IMR-90 (cell line): Measurements from ENCODE around the gene KCNQ2. TPM values are rescaled to one million over a fixed set of nuclear protein-coding genes. Genes with fewer than 3 reads are reported as not detected.
A peak's percentile ranks its signal among the peaks of the same experiment; 100 is the strongest.

Experiments
- ATAC-seq: fragments of 200-7000 bp; cut with Tn5 transposase; 2 replicates; pipeline ENCODE4 v1.9.1; 2020; ENCODE audit warnings: low read depth, mild to moderate bottlenecking, moderate library complexity
- BruUV-seq: library from RNA; stranded (reverse); fragments of 400-500 nt; replicated peaks from 2 replicates; lab custom pipeline; 2021; lab: Mats Ljungman, UMichigan
- CTCF ChIA-PET: fragments of 300-600 bp; formaldehyde crosslinking; extraction: SDS; loops from one replicate; lab custom pipeline; 2021; ENCODE audit warnings: antibody characterized with exemption; lab: Yijun Ruan, JAX
- POLR2A ChIA-PET: fragments of 300-600 bp; sonication (Branson Sonifier 250); formaldehyde crosslinking; loops from one replicate; lab custom pipeline; 2022; ENCODE audit warnings: antibody characterized with exemption; ENCODE audit not compliant: unreplicated experiment; lab: Charles Lee
- DNase-seq: peaks from one replicate; pipeline ENCODE4 v3.0.0; 2013
- H2AFZ ChIP-seq: replicated peaks from 2 replicates; pipeline ENCODE3; 2013; ENCODE audit warnings: low read length, mild to moderate bottlenecking; ENCODE audit not compliant: poor library complexity
- H2AK5ac ChIP-seq: 2 replicates; pipeline ENCODE4 v1.6.1; 2013; ENCODE audit warnings: low read depth, low read length, inconsistent platforms
- H2AK9ac ChIP-seq: replicated peaks from 2 replicates; pipeline ENCODE3; 2013; ENCODE audit warnings: mild to moderate bottlenecking, low read depth, low read length, moderate library complexity; ENCODE audit not compliant: poor library complexity
- H2BK120ac ChIP-seq: 2 replicates; pipeline ENCODE4 v1.6.1; 2013; ENCODE audit warnings: low read depth, low read length, inconsistent platforms
- H2BK15ac ChIP-seq: 3 replicates; pipeline ENCODE4 v1.6.1; 2013; ENCODE audit warnings: low read depth, low read length, inconsistent platforms
- H2BK20ac ChIP-seq: 2 replicates; pipeline ENCODE4 v1.6.1; 2013; ENCODE audit warnings: low read depth, mild to moderate bottlenecking, inconsistent platforms, low read length, moderate library complexity
- H2BK5ac ChIP-seq: 2 replicates; pipeline ENCODE4 v1.6.1; 2013; ENCODE audit warnings: mild to moderate bottlenecking, low read depth, low read length, inconsistent platforms; ENCODE audit not compliant: poor library complexity, severe bottlenecking
- H3K14ac ChIP-seq: replicated peaks from 2 replicates; pipeline ENCODE4 v1.6.1; 2013; ENCODE audit warnings: low read depth, low read length, inconsistent platforms
- H3K18ac ChIP-seq: 2 replicates; pipeline ENCODE4 v1.6.1; 2013; ENCODE audit warnings: low read depth, low read length, control low read depth
- H3K23ac ChIP-seq: 2 replicates; pipeline ENCODE4 v1.6.1; 2013; ENCODE audit warnings: low read depth, low read length, inconsistent platforms
- H3K27ac ChIP-seq: 2 replicates; pipeline ENCODE4 v1.5.1; 2013; ENCODE audit warnings: mild to moderate bottlenecking, control low read depth, low read length; ENCODE audit not compliant: insufficient read depth
- H3K27me3 ChIP-seq: 2 replicates; pipeline ENCODE4 v1.6.1; 2013; ENCODE audit warnings: low read length; ENCODE audit not compliant: control insufficient read depth, insufficient read depth
- H3K36me3 ChIP-seq: 2 replicates; pipeline ENCODE4 v1.6.1; 2013; ENCODE audit warnings: low read length, mixed read lengths; ENCODE audit not compliant: control insufficient read depth, insufficient read depth
- H3K4ac ChIP-seq: 2 replicates; pipeline ENCODE4 v1.6.1; 2013; ENCODE audit warnings: low read depth, low read length, inconsistent platforms
- H3K4me1 ChIP-seq: 2 replicates; pipeline ENCODE4 v1.6.1; 2013; ENCODE audit warnings: low read length, mixed read lengths; ENCODE audit not compliant: control insufficient read depth, insufficient read depth
- H3K4me2 ChIP-seq: 2 replicates; pipeline ENCODE4 v1.6.1; 2013; ENCODE audit warnings: low read depth, mild to moderate bottlenecking, control low read depth, low read length, moderate library complexity
- H3K4me3 ChIP-seq: 2 replicates; pipeline ENCODE4 v1.5.1; 2013; ENCODE audit warnings: low read depth, mild to moderate bottlenecking, control low read depth, low read length, moderate library complexity; ENCODE audit not compliant: insufficient read depth
- H3K56ac ChIP-seq: 2 replicates; pipeline ENCODE4 v1.6.1; 2013; ENCODE audit warnings: low read length, inconsistent platforms; ENCODE audit not compliant: insufficient read depth; ENCODE audit errors: extremely low read depth
- H3K79me1 ChIP-seq, 2 experiments: 2 replicates each; pipeline ENCODE4 v1.6.1; 2013; ENCODE audit warnings: low read length in 2 of 2, inconsistent platforms in 1 of 2, low read depth in 1 of 2
- H3K9ac ChIP-seq: 2 replicates; pipeline ENCODE4 v1.6.1; 2013; ENCODE audit warnings: low read depth, low read length, control low read depth
- H3K9me1 ChIP-seq: 2 replicates; pipeline ENCODE4 v1.6.1; 2013; ENCODE audit warnings: low read length, inconsistent platforms; ENCODE audit not compliant: insufficient read depth
- H3K9me3 ChIP-seq: 2 replicates; pipeline ENCODE4 v1.6.1; 2013; ENCODE audit warnings: low read length; ENCODE audit not compliant: control insufficient read depth, insufficient read depth
- H4K20me1 ChIP-seq: 2 replicates; pipeline ENCODE4 v1.6.1; 2013; ENCODE audit warnings: low read length, inconsistent platforms; ENCODE audit not compliant: insufficient read depth
- H4K5ac ChIP-seq: 2 replicates; pipeline ENCODE4 v1.6.1; 2013; ENCODE audit warnings: mild to moderate bottlenecking, low read depth, low read length, control low read depth
- H4K8ac ChIP-seq, 2 experiments: 2 replicates each; pipeline ENCODE4 v1.6.1; 2013; ENCODE audit warnings: low read depth in 2 of 2, low read length in 2 of 2, control low read depth in 1 of 2, inconsistent platforms in 1 of 2
- H4K91ac ChIP-seq: 2 replicates; pipeline ENCODE4 v1.6.1; 2013; ENCODE audit warnings: low read depth, low read length, inconsistent platforms; ENCODE audit not compliant: insufficient read depth
- BHLHE40 ChIP-seq: fragments of 150-350 bp; IDR thresholded peaks from 2 replicates; pipeline ENCODE4 v1.6.1; 2016; ENCODE audit warnings: mild to moderate bottlenecking, low read depth, low read length
- CEBPB ChIP-seq: IDR thresholded peaks from 2 replicates; pipeline ENCODE4 v1.6.1; 2012; ENCODE audit warnings: low read depth, low read length, improper control_type of control experiment
- CHD1 ChIP-seq: IDR thresholded peaks from 2 replicates; pipeline ENCODE4 v1.6.1; 2012; ENCODE audit warnings: low read depth, low read length, improper control_type of control experiment
- CTCF ChIP-seq: conservative IDR thresholded peaks from 2 replicates; pipeline ENCODE4 v1.5.1; 2012; ENCODE audit warnings: mild to moderate bottlenecking, low read depth, low read length, improper control_type of control experiment
- ELK1 ChIP-seq: fragments of 150-350 bp; IDR thresholded peaks from 2 replicates; pipeline ENCODE4 v1.6.1; 2016; ENCODE audit warnings: low read depth, mild to moderate bottlenecking, low read length, moderate library complexity, borderline replicate concordance
- FOS ChIP-seq: fragments of 150-350 bp; IDR thresholded peaks from 2 replicates; pipeline ENCODE4 v1.6.1; 2016; ENCODE audit warnings: low read depth, low read length
- MAZ ChIP-seq: IDR thresholded peaks from 2 replicates; pipeline ENCODE4 v1.6.1; 2012; ENCODE audit warnings: low read depth, mild to moderate bottlenecking, low read length, improper control_type of control experiment, moderate library complexity, borderline replicate concordance
- MXI1 ChIP-seq: IDR thresholded peaks from 2 replicates; pipeline ENCODE4 v1.6.1; 2012; ENCODE audit warnings: low read depth, mild to moderate bottlenecking, low read length, moderate library complexity, borderline replicate concordance
- NFE2L2 ChIP-seq: fragments of 150-350 bp; IDR thresholded peaks from 2 replicates; pipeline ENCODE4 v1.6.1; 2016; ENCODE audit warnings: low read depth, mild to moderate bottlenecking, low read length
- POLR2A ChIP-seq: IDR thresholded peaks from 2 replicates; pipeline ENCODE4 v1.6.1; 2012; ENCODE audit warnings: mild to moderate bottlenecking, low read depth, low read length
- RCOR1 ChIP-seq: IDR thresholded peaks from 2 replicates; pipeline ENCODE4 v1.6.1; 2012; ENCODE audit warnings: mild to moderate bottlenecking, low read length, improper control_type of control experiment; ENCODE audit not compliant: insufficient replicate concordance
- RFX5 ChIP-seq: IDR thresholded peaks from 2 replicates; pipeline ENCODE4 v1.8.0; 2012; ENCODE audit warnings: low read depth, mild to moderate bottlenecking, low read length, moderate library complexity
- SMC3 ChIP-seq: fragments of 150-350 bp; IDR thresholded peaks from 2 replicates; pipeline ENCODE4 v1.6.1; 2016; ENCODE audit warnings: low read depth, mild to moderate bottlenecking, antibody characterized with exemption, low read length, moderate library complexity
- USF2 ChIP-seq: fragments of 150-350 bp; IDR thresholded peaks from 2 replicates; pipeline ENCODE4 v1.6.1; 2017; ENCODE audit warnings: mild to moderate bottlenecking, antibody characterized with exemption, low read length, low read depth
- WGBS, 2 experiments: methylation state at CpG; one replicate each; pipeline versions ENCODE4 v1.1.5 to v1.1.7; 2013; ENCODE audit warnings: missing lambda C conversion rate in 2 of 2; ENCODE audit not compliant: insufficient read length in 1 of 2; ENCODE audit errors: extremely low coverage in 2 of 2; 5-methylcytosine and 5-hydroxymethylcytosine counted together
- dilution Hi-C: fragments of 300-500 bp; cut with HindIII; formaldehyde crosslinking; loops from one replicate; pipeline ENCODE4 v1.14.3; 2018; ENCODE audit warnings: low sequenced_read_pairs; ENCODE audit not compliant: unreplicated experiment
- in situ Hi-C: fragments of 300-500 bp; cut with MboI; formaldehyde crosslinking; loops from 3 replicates; pipeline ENCODE4 v1.14.3; 2019; ENCODE audit warnings: low sequenced_read_pairs, inconsistent platforms, mixed read lengths
- intact Hi-C: fragments of 100-400 bp; cut with micrococcal nuclease; formaldehyde crosslinking; loops from 2 replicates; pipeline ENCODE4 v1.10.0; 2022
- polyA plus RNA-seq, 3 experiments: library from polyadenylated mRNA; depleted of rRNA; stranded (reverse); fragments of >200 nt; gene quantifications; 2 replicates each; pipeline ENCODE4 v1.2.3, GENCODE V29; 2012; ENCODE audit warnings: low replicate concordance in 1 of 3
- total RNA-seq: library from RNA; depleted of rRNA; stranded (reverse); fragments of >200 nt; gene quantifications from 2 replicates; pipeline ENCODE4 v1.2.3, GENCODE V29; 2012

Gene KCNQ2
- total and polyA plus RNA-seq, 2 of the 4 experiments (the other 2 are of a cell fraction), result 0.02 TPM; not detected in 1

GRCh38 chr20:63497138-63497945, 24.9 kb upstream of the KCNQ2 start:
- H3K4ac ChIP-seq, result no peak overlapping the region
- H2BK5ac ChIP-seq, result no peak overlapping the region
- no peaks in the 10 kb centered on the region for H3K9me1 ChIP-seq
- no peak overlapping the region for H2BK20ac ChIP-seq
- BruUV-seq, result no TSS peak
- no peak overlapping the region for H4K5ac ChIP-seq
- H3K18ac ChIP-seq, result no peak overlapping the region
- ATAC-seq (no peak), DNase-seq (no peak)
- no peak overlapping the region for H4K8ac ChIP-seq
- 100% methylated on average over 5 of the region's 20 CpGs; no CpG with 5 or more reads in 1 of the 2 experiments for WGBS, 2 experiments
- H3K36me3 ChIP-seq, result no peaks in the 10 kb centered on the region
- H3K4me1 ChIP-seq, result 0 out of 2 replicates have a peak, but pooled peaks cover 3% of the 10 kb centered on the region
- dilution Hi-C loops, result no loop called here
- H3K79me1 ChIP-seq, result no peaks in the 10 kb centered on the region
- POLR2A ChIA-PET, result interaction anchor here (0.8 kb wide), 1 partner anchor 24 kb away, joined by 3 read pairs; the partner anchor contains the start of gene PPDPF
- no peak overlapping the region for H3K9ac ChIP-seq
- intact Hi-C loops, result no loop called here
- H4K20me1 ChIP-seq, result peaks cover 4% of the 10 kb centered on the region
- no peak overlapping the region for H4K91ac ChIP-seq
- no peak overlapping the region for H2BK15ac ChIP-seq
- H3K4me3 ChIP-seq, result no peak overlapping the region
- peaks cover 19% of the 10 kb centered on the region for H3K27me3 ChIP-seq
- no peak overlapping the region for H3K23ac ChIP-seq
- H3K4me2 ChIP-seq, result no peak overlapping the region
- no peak overlapping the region for H2BK120ac ChIP-seq
- no peaks in the 10 kb centered on the region for H3K9me3 ChIP-seq
- in situ Hi-C loops, result no loop called here
- no peak overlapping the region; the same call in 1 of the 2 replicates for H2AK5ac ChIP-seq
- CTCF ChIA-PET, result interaction anchor here (0.9 kb wide), 1 partner anchor 24 kb away, joined by 4 read pairs; no protein-coding TSS in a partner anchor
- H3K14ac ChIP-seq, result no peak overlapping the region
- no peak overlapping the region for H3K27ac ChIP-seq
- H3K56ac ChIP-seq, result no peak overlapping the region
- no peak overlapping the region for H2AK9ac ChIP-seq
- H2AFZ ChIP-seq, result peak overlapping the region; percentile 75
- TF ChIP-seq SMC3 (no peak), BHLHE40 (no peak), POLR2A (no peak), MAZ (no peak), NFE2L2 (no peak), RFX5 (no peak), CTCF (no peak), MXI1 (no peak), CHD1 (no peak), RCOR1 (no peak), USF2 (no peak), ELK1 (no peak), CEBPB (no peak), FOS (no peak)
